Hippocampal formation (tissue), 2 donors: Measurements from ENCODE around the gene SMIM27.
A peak's percentile ranks its signal among the peaks of the same experiment; 100 is the strongest.

Experiments
- DNase-seq, 2 donors: peaks; one replicate each; lab custom pipeline; 2025; lab: John Stamatoyannopoulos, UW

SMIM27 gene

DNA sequence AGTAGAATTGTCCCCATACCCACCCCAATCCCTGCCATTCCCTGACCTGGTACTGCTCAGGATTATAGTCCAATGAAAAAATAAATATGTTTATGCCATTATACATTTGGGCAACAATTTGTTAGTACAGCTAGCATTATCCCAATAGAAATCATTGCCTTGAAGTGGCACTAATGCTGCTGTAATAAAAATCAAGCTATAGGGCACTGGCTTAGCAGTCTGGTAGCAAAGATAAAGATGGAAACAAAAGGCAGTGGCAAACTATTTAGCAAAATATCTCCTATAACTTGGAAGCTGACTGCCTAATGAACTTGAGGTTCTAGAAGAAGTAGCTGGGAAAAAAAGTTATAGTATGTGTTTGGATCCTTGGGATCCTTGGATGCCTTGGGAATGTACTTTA is 2.5 kb downstream of the SMIM27 start:
- no peak for DNase-seq

DNA sequence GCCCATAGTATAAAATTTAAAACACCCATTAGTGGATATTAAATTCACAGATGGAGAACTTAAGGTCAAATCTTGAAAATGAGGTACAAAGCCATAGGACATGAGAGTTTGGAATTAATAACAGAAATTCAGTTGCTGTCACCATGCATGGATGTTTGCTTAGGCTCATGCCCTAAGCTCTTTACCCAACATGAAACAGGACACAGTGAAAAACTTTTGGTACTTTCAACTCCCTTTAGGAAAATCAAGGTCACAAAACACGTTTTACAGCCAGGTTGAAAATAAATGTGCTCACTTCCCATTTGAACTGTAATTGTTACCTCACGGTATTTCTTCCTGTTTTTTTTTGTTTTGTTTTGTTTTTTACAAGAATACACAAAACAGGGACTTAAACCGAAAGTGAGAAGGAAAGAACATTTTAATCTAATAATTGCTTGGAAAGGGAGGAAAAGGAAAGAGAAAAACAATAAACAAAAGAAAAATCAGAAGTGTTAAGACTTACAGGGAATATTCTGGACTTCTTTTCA is 6.3 kb downstream of the SMIM27 start:
- no peak for DNase-seq

DNA sequence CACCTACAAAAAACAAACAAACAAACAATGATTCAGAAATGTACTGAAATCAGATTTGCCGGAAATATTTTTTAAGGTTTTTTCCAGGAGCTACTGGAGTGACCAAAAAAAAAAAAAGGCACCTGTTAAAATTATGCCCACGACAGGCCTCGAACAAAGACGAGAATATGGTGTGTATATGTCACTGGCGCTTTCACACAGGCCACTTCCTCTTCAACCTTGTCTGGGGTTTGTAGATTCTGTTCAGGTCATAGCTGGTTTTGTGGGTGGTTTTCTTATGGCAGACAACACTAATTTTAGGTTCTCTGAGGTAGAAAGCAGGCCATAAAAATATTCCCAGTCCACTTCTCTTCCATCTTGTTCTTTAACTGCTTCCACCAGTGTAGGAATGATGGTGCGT is 13.8 kb downstream of the SMIM27 start:
- no peak for DNase-seq

DNA sequence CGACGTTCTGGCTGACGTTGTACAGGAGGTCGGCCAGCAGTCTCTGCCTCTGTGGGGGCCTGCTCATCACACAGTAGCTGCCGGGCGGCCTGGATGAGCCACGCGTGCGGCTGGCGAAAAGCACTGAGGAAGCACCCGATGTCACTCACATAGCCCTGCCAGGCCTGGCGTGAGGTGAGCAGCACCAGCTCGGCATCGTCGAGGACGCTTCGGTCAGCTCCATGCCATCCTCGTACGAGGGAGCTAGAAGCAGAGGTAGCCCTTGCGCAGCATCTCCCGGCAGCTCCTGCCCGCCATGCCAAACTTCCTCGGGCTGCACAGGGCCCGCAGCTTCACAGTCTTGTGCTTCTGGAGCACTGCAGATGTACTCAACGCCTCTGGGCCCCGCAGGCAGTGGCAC is 14.6 kb downstream of the SMIM27 start:
- no peak for DNase-seq

DNA sequence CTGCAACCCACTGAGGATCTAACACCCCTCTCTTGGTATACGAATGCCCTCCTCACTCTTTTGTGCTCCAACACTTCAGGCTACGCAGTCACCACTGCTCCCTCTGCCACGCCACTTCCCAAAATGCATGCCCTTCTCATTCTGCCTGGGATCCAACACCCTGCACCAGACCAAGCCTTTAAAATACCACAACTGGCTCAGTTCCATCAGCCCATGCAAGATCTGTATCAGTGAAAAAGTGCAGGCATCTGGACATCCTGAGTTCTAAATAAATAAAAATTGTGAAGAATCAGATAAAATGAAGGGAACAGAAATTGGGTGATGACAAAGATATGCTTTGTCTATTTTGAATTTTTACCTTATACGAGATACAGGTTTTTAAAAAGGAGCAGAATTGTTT is 18.1 kb downstream of the SMIM27 start:
- DNase-seq, result no peak

DNA sequence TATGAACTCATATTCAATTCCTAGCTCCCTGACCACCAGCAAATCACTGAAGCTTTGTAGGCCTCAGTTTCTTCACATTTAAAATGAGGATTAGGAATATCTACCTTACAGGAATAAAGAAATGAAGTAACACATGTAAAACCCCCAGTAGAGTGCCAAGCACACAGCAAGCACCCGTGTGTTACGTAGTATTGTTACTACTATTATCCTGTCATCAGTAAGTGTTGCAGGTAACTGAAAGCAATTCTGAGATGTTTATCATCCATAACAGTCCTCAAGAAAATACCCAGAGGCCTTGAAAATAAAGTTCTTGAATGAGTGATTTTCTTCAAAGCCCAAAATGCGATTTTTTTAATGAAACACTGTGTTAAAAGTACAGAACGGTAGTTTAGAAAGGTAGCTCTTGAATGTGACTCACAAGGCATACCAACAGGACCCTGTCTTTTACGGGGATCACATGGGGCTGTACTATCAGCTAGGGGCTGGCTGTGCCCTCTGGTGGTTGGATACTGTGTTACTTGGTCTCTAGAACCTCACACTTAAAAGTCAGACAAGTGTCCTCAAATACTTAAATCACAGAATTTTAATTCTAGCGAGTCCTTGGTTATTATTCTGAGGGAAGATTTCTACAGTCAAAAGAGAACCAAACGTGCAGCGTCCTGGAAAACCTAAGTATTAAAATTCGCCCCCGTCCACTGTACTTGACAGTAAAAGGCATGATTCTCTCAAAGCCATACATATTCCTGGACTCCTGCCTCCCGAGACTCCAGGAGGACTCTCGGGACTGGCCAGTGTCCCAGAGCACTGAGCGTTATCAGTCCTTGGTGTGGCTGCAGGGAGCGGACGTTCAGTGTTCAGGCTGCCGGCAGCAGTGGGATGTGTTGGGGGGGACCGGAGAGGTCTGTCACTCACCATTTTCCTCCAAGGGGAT is 20.1 kb downstream of the SMIM27 start:
- peak; percentile 57 to 70 for DNase-seq

DNA sequence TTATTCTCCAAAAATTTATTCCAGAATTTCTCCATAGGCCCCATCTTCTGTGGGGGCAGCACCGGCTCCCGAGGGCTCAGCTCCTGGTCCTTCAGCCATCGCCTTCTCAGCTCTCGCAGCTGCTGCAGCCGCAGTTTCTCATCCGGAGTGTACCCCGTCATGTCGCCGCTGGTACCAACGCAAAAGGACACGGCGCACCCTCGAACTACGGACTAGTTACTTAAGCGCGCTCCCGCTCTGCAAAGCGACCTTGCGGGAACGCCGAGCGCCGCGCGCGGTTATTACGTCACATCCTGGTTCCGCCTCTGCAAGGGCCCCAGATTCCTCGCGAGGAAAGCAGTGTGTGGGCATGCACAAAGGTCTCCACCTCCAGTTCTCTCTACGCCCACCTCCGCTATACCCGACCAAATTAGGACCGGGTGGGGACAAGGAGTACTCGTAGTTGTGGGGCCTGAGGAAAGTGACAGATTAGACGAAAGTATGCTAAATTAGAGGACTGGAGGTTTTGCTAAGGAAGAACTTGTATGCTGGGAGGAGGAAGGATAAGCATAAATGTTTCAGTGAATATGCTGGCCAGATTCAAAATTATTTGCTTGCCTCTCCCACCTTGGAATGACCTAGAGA is 20.9 kb downstream of the SMIM27 start, which contains the start of gene NDUFB6:
Gene NDUFB6 (minus strand): TSS at position 260 of the 624 bp plus-strand sequence. CDS start 99 bp downstream, at position 161.
- peak; percentile 87 to 91 for DNase-seq

DNA sequence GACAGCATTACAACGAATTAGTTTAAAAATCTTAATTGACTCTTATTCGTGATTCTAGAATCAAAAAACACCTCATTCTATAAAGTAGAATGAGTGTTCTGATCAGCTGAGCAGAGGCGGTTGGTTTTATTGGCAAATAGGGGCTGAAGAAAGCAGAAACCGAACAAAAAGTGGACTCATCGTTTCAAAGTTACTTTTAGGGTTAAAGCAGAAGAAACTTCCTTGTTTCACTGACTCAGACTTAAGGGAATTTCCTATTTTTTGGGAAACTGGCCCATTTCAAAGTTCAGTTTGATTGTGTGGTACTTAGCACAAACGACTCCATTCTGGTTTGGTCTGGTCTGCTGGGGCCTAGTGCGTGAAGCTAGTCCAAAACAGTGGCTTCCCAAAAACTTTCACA is 21.7 kb downstream of the SMIM27 start:
- DNase-seq, result no peak

DNA sequence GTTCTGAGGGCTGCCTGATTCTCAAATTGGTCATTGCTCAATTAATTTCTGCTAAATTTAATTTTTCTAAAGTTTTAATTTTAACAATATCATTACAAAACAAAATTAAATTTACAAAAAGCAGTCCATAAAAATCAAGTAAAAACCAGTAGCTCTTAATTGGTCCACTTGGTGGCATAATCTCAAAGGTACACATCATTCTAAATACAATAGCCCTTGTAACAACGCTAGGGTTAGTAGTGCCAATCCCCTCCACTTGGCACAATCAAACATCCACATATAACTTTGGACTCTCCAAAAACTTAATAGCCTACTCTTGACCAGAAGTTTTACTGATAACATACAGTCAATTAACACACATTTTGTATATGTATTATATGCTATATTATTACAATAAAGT is 22.7 kb downstream of the SMIM27 start:
- DNase-seq, result no peak

DNA sequence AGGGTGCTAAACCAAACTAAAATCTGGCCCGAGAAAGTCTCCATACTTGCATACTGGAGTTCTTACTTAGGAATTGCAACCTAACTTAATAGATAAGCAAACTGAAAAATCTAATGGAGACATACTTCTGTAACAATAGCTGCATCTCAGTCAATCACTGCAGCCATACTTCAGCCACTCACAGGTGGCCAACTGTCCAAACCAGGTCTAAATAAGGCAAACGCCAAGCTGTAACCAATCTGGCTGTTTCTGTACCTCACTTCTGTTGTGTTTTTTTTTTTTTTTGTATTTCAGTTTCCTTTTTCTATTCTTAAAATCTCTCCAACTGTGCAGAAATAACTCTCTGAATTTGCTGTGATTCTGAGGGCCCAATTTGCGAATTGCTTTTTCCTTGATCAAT is 25.2 kb downstream of the SMIM27 start:
- DNase-seq, result no peak

DNA sequence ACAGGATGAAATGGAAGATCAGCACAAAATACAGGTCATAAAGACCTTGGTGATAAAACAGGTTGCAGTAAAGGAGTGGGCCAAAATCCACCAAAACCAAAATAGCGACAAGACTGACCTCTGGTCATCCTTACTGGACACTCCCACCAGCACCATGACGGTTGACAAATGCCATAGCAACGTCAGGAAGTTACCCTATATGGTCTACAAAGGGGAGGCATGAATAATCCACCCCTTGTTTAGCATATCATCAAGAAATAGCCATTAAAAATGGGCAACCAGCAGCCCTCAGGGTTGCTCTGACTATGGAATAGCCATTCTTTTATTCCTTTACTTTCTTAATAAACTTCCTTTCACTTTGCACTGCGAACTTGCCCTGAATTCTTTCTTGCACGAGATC is 26.8 kb downstream of the SMIM27 start:
- no peak for DNase-seq

DNA sequence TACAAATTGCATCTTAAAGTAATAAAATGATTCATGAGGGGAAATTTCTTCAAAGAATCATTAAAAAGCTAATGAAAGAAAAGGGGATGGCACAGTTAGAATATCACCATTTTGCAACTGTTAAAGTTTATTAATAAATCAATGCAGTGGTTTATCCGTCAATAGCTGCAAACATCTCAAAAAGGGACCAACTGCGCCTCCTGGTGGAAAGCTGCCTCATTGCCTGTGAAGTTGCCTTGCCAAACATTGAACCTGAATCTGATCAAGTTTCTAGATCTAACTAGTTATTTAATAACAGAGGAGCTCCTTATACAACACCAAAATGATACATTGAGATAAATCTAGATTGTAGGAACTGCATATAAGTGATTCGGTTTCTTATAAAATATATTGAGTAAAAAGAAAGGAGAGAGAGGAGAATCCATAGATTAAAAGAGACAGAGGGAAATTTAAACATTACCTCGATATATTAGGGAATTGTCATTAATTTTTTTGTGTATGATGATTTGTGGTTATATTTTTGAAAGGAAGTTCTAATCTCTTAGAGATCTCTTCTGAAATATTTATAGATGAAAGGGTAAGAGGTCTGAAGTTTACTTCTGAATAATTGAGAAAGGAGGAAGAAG is 27.7 kb downstream of the SMIM27 start:
- DNase-seq, result peak; percentile 21 to 44

DNA sequence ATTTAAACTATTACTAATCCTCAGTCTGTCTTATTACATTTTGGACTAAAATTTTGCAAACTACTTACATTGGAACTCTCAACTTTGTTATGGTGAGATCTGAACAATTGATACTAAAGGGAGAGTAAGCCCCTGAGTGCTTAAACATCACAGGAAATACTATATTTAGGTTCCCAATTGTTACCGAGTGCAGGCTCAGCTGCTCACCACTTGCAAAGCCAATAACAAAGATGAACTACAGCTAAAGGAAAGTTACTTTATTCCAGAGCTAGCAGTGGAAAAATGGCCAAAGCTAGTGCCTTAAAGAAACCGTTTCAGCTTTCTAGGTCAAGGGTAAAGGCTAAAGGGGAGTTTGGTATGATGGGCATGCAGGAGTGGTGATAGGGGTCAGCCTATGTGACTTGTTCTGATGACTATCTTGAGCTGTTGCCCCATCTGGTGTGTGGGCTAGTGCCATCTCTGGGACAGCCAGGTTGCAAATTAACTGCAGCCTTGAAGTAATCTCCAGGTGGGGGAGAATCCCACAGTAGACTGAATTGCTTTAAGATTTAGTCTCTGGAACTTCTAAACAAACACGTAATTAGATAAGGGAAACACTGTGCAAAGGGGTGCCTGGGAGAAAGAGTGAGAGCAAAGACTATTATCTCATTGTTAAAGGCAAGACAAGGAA is 28.6 kb downstream of the SMIM27 start:
- DNase-seq, result no peak

DNA sequence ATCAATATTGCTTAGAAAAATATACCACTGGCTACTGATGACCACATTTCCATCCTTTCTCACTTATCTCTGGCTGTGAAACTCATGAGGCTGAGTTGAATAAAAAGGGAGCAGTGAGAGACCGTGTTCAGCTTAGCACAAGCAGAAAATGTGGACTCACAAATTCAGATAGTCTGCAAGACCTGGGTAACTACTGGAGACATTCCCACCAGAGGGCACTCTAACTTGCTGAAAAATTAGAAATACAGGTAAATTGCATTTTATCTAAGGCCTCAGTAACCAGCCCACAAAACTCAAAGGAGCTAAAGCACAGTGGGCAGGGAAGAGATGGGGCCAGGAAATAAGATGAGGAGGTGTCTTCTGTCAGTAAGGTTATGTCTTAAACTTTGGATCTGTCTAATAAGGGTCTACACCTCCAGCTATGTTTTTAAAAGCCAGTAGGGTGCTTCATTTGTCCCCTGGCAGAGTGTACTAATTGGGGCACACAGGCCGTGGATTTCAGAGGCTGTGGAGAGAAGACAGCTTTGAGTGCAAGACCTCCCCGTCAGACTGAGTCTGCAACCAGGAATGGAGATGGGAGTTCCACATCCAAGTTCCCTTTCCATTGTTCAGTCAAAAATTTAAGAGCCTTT is 29.5 kb downstream of the SMIM27 start:
- DNase-seq, result peak in 1 of 2 donors; percentile 76

DNA sequence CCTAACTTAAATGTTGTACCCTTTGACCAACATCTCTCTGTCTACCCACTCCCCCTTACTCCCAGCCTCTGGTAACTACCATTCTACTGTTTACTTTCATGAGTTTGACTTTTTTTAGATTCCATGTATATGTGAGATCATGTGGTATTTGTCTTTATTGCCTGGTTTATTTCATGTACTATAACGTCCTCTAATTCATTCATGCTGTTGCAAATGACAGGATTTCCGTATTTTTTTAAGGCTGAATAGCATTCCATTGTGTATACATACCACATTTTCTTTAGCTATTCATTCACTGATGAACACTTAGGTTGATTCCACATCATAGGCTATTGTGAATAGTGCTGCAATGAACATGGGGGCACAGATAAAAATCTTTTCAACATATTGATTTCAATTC is 32.7 kb downstream of the SMIM27 start:
- DNase-seq, result no peak

DNA sequence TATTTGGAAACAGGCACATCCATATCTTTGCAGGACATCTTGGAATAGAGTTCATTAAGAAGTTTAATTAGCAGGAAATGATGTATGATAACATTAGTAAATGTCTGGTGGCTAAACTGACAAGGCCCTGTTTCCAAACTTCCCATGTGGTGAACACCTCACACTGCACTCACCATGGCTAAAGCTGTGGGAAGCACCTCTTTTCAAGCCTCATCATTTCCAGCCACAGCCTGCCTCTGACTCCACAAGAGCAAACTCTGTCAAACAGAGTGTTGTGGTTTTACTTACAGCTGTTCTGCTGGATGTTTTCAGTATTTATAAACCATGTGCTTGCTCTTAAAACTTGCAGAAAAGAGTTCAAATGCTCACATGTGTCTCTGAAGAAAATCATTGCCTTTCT is 35.8 kb downstream of the SMIM27 start:
- no peak for DNase-seq

DNA sequence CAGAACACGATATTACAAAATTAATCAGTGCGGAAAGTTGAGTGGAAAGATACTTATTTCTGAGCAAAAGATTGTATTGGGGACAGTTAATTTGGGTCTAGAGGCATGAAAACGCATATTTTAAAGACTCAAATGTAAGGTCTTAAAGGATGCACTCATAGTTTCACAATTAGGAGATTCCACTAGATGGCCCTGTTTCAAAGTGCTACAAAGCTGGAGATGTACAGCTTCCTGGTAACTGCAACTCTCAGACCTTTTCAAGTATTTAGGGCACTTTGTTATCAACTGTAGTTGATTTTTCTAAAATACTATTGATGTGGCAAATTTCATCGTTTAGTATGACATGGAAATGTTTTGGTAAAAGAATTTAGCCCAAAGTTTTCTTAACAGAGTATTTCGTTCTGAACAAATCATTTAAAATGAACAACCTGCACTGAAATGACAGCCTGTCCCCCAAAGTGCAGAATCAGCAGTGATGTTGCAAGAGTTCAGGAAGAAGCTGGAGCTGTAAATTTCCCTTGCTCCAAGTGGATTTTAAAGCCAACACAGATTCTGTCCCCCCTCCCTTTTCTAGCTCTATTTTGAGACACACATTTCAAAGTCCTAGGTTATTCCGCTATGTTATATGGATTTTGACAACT is 37.1 kb downstream of the SMIM27 start:
- peak in 1 of 2 donors; percentile 67 for DNase-seq

DNA sequence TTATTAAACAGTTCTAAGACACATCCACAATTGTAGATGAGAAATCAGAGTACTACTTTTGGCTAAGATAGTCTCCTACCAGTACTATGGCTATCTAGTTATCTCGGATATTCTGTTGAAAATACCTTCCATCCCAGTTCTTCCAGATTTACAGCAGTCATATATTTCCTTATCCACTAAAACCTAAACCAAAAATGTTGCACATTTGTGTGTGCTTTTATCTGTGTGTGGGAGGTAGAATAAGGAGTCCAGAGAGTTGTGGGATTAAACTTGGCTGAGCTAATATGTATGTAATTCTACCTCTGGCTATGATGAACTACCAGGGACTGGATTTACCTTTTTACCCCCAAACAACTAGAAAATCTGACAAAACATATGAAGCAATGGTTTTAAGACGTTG is 38.3 kb downstream of the SMIM27 start:
- no peak for DNase-seq

DNA sequence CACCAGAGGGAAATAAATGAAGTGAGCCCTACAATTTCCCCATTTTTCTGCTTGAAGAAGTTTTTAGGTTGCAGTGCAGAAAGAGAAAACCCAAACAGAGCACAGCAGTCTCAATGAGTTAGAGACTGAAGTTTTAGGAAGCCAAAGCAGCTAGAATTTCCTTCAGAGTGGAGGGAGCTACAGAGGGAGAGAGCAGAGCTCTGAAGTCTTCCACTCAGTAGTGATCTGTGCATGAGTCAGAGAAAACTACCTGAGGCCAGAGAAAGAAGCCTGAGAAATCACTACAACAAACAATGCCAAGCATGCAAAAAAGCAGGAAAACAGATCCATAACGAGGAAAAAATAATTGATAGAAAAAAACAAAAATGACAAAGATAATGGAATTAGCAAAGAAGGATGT is 38.8 kb downstream of the SMIM27 start:
- DNase-seq, result no peak

DNA sequence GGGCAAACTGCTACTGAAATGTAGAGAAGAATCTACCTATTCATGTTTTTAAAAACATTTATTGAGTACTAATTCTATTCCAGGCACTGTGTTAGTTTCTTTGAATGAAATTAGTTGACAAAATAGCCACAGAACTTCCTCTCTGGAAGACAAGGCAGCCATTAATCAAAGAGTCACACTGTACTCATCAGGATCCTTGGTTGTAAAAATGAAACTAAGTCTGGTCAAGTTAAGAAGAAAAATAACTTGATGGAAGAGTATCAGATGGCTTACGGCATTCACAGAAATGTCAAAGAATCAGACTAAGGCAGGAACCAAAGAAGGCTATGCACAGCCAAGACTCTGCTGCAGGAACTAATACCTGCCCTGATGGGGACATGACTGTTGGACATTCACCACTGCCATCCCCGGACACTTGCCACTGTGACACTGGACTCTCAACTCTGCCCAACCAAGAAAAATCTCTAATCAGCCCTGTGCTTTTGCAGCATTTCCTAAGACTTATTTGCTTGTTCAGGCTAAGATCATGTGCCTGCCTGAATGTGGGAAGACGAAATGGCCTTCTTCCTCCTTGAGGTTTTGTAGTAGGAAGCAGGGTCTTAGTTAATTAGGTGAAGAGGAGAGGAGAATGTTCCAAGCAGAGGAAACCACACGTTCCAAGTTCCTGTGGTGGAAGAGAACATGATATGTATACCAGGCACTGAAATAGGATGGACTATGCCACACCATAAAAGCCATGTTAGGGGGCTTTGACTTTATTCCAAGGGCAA is 44.2 kb downstream of the SMIM27 start:
- no peak for DNase-seq
